NB4 (cell line): ENCODE data around the gene COL23A1.

Experiments used
- MYC ChIP-seq: IDR thresholded peaks from 2 replicates; pipeline ENCODE4 v1.6.1; 2011; ENCODE audit warnings: low read depth, low read length
- TF ChIP-seq, protein P1 (sequence below): IDR thresholded peaks from one replicate; pipeline ENCODE4 v1.5.1; 2012; ENCODE audit warnings: low read depth, low read length
- TF ChIP-seq, protein P2 (sequence below): IDR thresholded peaks from 2 replicates; pipeline ENCODE4 v1.6.1; 2011; ENCODE audit warnings: low read depth, low read length

DNA sequence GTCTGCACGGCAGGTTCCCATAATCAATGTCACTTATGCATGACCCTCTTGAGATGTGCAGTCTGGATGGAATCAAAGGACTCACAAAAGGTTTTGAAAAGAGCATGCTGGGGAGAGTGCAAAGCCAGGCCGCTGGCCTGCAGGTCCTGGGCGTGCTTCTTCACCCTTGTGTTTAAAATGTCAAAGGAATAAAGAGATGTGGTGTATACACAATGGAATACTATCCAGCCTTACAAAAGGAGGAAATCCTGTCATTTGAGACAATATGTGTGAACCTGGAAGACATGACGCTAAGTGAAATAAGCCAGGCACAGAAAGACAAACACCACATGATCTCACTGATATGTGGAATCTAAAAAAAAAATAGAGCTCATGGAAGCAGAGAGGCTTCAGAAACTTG lies 220.1 kb downstream of the COL23A1 start:
- TF ChIP-seq, protein P1, sequence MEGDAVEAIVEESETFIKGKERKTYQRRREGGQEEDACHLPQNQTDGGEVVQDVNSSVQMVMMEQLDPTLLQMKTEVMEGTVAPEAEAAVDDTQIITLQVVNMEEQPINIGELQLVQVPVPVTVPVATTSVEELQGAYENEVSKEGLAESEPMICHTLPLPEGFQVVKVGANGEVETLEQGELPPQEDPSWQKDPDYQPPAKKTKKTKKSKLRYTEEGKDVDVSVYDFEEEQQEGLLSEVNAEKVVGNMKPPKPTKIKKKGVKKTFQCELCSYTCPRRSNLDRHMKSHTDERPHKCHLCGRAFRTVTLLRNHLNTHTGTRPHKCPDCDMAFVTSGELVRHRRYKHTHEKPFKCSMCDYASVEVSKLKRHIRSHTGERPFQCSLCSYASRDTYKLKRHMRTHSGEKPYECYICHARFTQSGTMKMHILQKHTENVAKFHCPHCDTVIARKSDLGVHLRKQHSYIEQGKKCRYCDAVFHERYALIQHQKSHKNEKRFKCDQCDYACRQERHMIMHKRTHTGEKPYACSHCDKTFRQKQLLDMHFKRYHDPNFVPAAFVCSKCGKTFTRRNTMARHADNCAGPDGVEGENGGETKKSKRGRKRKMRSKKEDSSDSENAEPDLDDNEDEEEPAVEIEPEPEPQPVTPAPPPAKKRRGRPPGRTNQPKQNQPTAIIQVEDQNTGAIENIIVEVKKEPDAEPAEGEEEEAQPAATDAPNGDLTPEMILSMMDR: no peak
- TF ChIP-seq, protein P2, sequence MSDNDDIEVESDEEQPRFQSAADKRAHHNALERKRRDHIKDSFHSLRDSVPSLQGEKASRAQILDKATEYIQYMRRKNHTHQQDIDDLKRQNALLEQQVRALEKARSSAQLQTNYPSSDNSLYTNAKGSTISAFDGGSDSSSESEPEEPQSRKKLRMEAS: no peak
- TF ChIP-seq MYC: no peak
